IMR-90 (cell line): ENCODE data around the gene AIFM2.
"Not testable (repeated sequence)": the region's sequence is repeated elsewhere in the genome, so short reads cannot be mapped to it uniquely, and the experiment has no call there.

Experiments
- BHLHE40 ChIP-seq: fragments of 150-350 bp; IDR thresholded peaks from 2 replicates; pipeline ENCODE4 v1.6.1; 2016; ENCODE audit warnings: mild to moderate bottlenecking, low read depth, low read length
- CEBPB ChIP-seq: IDR thresholded peaks from 2 replicates; pipeline ENCODE4 v1.6.1; 2012; ENCODE audit warnings: low read depth, low read length, improper control_type of control experiment
- CHD1 ChIP-seq: IDR thresholded peaks from 2 replicates; pipeline ENCODE4 v1.6.1; 2012; ENCODE audit warnings: low read depth, low read length, improper control_type of control experiment
- CTCF ChIP-seq: conservative IDR thresholded peaks from 2 replicates; pipeline ENCODE4 v1.5.1; 2012; ENCODE audit warnings: mild to moderate bottlenecking, low read depth, low read length, improper control_type of control experiment
- MAFK ChIP-seq: IDR thresholded peaks from 2 replicates; pipeline ENCODE4 v1.6.1; 2012; ENCODE audit warnings: low read depth, low read length, improper control_type of control experiment
- MAZ ChIP-seq: IDR thresholded peaks from 2 replicates; pipeline ENCODE4 v1.6.1; 2012; ENCODE audit warnings: low read depth, mild to moderate bottlenecking, low read length, improper control_type of control experiment, moderate library complexity, borderline replicate concordance
- MXI1 ChIP-seq: IDR thresholded peaks from 2 replicates; pipeline ENCODE4 v1.6.1; 2012; ENCODE audit warnings: low read depth, mild to moderate bottlenecking, low read length, moderate library complexity, borderline replicate concordance
- NFE2L2 ChIP-seq: fragments of 150-350 bp; IDR thresholded peaks from 2 replicates; pipeline ENCODE4 v1.6.1; 2016; ENCODE audit warnings: low read depth, mild to moderate bottlenecking, low read length
- POLR2A ChIP-seq: IDR thresholded peaks from 2 replicates; pipeline ENCODE4 v1.6.1; 2012; ENCODE audit warnings: mild to moderate bottlenecking, low read depth, low read length
- RAD21 ChIP-seq: IDR thresholded peaks from 2 replicates; pipeline ENCODE4 v1.6.1; 2012; ENCODE audit warnings: low read length, improper control_type of control experiment
- RCOR1 ChIP-seq: IDR thresholded peaks from 2 replicates; pipeline ENCODE4 v1.6.1; 2012; ENCODE audit warnings: mild to moderate bottlenecking, low read length, improper control_type of control experiment; ENCODE audit not compliant: insufficient replicate concordance
- RFX5 ChIP-seq: IDR thresholded peaks from 2 replicates; pipeline ENCODE4 v1.8.0; 2012; ENCODE audit warnings: low read depth, mild to moderate bottlenecking, low read length, moderate library complexity
- SMC3 ChIP-seq: fragments of 150-350 bp; IDR thresholded peaks from 2 replicates; pipeline ENCODE4 v1.6.1; 2016; ENCODE audit warnings: low read depth, mild to moderate bottlenecking, antibody characterized with exemption, low read length, moderate library complexity
- TF ChIP-seq, protein P1 (sequence below): fragments of 150-350 bp; IDR thresholded peaks from 2 replicates; pipeline ENCODE4 v1.6.1; 2017; ENCODE audit warnings: mild to moderate bottlenecking, antibody characterized with exemption, low read length, low read depth

GRCh38 chr10:70080789-70081188 lies 51.8 kb downstream of the AIFM2 start:
- TF ChIP-seq CTCF, BHLHE40, POLR2A, CEBPB, SMC3, MXI1, RFX5, NFE2L2, CHD1, MAFK, MAZ, RAD21, RCOR1: not testable (repeated sequence)
- TF ChIP-seq, protein P1, sequence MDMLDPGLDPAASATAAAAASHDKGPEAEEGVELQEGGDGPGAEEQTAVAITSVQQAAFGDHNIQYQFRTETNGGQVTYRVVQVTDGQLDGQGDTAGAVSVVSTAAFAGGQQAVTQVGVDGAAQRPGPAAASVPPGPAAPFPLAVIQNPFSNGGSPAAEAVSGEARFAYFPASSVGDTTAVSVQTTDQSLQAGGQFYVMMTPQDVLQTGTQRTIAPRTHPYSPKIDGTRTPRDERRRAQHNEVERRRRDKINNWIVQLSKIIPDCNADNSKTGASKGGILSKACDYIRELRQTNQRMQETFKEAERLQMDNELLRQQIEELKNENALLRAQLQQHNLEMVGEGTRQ = not testable (repeated sequence)
